NCI-H187 (cell line): ENCODE results near the gene CRYBG1.
"Not testable (repeated sequence)": the region's sequence is repeated elsewhere in the genome, so short reads cannot be mapped to it uniquely, and the experiment has no call there.

Experiments
- DNase-seq, 2 experiments: peaks; one replicate each; lab custom pipeline; 2025; lab: John Stamatoyannopoulos, UW

Gene CRYBG1

DNA sequence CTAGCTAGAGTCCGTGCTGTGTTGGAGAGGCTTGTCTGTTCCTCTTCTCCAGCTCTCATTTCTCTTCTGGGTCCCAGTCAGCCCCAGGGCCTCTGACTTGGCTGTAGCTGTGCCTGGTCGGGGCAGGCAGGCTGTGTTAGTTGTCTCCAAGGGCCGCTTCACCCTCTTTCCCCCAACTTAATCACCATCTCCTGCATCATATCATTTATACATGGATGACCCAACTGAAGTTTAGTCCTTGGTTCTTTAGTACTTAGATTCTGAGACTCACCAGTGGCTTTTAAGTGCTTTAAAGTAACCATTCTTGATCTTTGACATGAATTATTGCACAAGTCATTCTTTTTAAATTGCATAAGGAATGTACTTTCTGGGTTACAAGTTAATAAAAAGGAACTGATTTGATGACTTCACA lies 141.4 kb downstream of the CRYBG1 start:
- no peak for DNase-seq

DNA sequence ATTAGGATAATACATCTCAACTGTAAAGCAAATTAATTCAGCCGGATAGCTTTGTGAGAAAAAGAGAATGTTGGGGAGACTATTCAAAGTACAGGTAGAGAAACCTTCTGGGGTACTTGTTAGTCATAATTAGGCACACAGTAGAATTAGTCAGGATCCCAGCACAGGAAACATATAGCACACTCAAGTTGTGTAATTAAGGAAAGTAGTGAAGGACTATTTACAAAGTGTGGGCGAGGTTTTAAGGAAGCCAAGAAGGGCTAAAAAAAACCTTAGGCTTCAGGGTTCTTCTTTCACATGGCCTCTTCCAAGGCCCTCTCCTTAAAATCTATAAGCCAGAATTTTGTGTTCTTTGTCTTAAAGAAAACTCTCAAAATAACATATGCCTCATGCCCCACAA lies 142.0 kb downstream of the CRYBG1 start:
- no peak for DNase-seq

DNA sequence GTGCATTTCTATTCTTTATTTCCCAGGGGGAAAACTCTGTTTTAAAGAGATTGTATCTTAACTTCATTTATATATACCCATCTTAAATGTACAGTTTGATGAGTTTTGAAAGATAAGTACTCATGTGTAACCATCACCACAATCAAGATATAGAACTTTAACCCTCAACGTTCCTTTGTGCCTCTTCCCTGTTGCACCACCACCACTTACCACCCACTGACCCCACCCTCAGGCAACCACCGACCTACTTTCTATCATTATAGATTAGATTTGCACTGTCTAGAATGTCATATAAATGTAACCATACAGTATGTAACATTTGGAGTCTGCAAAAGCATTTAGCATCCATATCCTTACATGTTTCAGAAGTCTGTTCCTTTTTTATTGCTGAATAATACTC lies 147.8 kb downstream of the CRYBG1 start:
- no peak for DNase-seq

GRCh38 chr6:106508834-106509233 lies 148.3 kb downstream of the CRYBG1 start:
- DNase-seq: no peak

DNA sequence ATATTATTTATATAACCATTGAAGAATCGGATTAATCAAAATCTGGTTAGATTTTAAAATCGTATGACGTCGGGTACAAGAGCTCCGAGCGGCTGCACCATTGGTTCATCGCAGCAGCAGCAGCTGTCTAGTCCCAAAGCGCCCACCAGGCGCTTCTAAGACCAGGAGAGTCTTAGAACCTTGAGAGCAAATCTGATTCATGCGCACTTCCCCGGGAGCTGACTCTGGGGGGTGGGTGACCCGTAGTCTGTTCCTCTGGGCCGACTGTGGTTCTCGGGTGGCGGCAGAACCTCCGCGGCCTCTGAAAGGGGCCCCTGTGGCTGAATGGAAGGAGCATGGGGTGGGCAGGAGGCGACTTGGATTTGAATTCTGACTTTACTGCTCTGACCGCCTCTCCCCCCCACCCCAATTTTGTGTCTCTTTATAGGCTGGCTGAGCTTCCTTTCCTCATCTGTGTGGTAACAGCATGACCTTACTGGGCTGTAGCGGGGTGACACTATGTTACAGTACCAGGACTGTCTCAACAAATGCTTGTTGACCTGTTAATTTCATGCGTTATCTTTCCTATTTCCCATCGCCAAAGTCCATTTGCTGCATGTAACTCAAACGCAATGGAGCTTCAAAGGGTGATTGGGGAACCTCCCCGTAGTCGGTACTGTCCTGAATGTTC lies 149.0 kb downstream of the CRYBG1 start:
- DNase-seq: no peak

DNA sequence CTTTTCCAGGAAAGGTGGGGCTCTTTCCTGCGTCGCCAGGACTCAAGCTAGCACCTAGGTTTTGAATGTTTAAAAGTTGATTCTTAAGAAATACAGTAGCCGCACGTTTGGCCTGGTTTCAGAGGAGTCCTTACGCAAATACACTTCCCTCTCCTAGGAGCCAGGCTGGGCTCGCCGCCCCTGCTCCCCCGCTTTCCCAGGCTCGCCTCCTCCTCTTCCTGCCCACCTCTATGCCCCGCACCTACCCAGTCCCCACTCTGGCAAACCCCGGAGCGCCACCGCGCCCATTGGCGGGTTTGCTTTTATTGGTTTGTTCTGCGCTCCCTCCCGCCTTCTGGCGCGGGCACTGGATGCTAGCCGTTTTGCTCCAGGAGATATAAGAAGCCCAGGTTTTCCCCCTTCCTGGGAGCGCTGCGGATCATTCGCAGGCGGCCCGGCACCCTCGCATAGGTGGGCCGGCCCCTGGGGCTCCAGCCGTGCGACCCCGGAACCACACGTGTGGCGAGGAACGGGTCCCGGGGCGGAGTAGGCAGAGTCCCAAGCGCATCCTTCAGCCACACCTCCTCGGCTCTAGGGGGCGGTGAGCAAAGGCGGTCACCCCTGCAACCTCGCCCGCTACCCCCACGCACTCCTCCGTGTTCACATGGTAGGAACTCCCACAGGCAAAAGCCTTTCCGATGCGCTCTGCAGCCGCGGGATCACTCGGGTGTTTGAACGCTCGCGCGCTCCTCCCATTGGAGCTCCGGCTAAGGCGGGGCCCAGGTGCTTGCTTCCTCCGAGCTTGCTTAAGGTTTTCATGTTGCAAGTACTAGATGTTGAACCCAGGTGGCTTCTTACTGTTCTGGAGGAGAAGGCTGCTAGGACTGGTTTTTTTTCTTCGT lies 149.8 kb downstream of the CRYBG1 start:
- no peak for DNase-seq

- DNase-seq: no peak
Observed at GRCh38 chr6:106511288-106512047, 151.0 kb downstream of the CRYBG1 start.

DNA sequence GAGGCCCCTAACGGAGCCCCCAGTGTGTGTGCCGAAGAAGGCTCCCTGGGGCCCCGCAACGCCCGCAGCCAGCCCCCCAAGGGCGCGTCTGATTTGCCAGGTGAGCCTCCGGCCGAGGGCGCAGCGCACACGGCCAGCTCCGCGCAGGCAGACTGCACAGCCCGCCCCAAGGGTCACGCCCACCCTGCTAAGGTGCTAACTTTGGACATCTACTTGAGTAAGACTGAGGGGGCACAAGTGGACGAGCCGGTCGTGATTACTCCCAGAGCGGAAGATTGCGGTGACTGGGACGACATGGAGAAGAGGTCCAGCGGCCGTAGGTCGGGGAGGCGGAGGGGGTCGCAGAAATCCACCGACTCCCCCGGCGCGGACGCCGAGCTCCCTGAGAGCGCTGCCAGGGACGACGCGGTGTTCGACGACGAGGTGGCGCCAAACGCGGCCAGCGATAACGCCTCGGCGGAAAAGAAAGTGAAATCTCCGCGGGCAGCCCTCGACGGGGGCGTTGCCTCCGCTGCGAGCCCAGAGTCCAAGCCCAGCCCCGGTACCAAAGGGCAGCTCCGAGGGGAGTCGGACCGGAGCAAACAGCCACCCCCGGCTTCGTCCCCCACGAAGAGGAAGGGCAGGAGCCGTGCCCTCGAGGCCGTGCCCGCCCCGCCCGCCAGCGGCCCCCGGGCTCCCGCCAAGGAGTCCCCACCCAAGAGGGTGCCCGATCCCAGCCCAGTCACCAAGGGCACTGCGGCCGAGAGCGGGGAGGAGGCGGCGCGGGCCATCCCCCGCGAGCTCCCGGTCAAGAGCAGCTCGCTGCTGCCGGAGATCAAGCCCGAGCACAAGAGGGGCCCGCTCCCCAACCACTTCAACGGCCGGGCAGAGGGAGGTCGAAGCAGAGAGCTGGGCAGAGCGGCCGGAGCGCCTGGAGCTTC lies 151.8 kb downstream of the CRYBG1 start:
- peak in 1 of 2 experiments; percentile 3 for DNase-seq

DNA sequence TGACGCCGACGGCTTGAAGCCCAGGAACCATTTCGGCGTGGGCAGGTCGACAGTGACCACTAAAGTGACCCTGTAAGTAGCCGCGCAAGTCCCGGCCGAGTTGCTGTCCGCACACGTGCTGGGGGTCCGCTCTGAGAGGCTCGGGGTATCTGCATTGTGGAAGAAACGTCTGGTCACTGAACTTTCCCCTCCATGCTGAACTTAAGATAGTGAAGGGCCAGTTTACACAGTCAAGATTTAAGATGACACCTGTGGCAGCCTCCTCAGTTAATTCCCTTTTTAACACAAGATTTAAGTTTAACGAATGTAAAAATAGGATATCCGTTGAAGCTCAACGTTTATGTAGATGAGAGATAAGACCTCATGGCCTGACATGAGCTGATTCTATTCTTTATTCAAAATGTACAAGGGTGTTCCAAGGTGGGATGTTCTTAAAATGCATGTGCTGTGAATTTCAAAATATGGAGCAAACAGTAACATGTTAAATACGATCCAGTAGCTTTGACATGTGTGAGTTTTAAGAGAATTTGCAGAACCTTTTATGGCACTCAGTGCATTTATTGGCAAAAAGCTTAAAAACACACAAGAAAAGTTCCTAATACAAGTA lies 152.6 kb downstream of the CRYBG1 start:
- no peak for DNase-seq

GRCh38 chr6:106513808-106514582 lies 153.5 kb downstream of the CRYBG1 start:
- DNase-seq: no peak

DNA sequence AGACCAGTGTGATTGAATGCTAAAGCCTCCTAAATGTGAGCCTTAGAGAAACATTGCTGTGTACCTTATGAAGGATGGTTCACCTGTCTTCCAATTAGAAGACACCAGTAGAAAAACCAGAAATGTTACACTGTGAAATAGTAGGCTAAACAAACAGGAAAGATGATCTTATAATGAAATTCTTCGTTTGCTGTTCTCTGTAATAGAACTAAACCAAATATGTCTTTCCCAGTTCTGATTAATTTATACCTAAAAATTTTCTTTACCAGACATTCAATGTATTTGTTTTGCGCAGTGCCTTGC lies 154.0 kb downstream of the CRYBG1 start:
- no peak for DNase-seq

GRCh38 chr6:106515582-106515981 lies 155.1 kb downstream of the CRYBG1 start:
- DNase-seq: not testable (repeated sequence)

- DNase-seq: no peak
Observed at GRCh38 chr6:106516616-106517015, 156.1 kb downstream of the CRYBG1 start.

DNA sequence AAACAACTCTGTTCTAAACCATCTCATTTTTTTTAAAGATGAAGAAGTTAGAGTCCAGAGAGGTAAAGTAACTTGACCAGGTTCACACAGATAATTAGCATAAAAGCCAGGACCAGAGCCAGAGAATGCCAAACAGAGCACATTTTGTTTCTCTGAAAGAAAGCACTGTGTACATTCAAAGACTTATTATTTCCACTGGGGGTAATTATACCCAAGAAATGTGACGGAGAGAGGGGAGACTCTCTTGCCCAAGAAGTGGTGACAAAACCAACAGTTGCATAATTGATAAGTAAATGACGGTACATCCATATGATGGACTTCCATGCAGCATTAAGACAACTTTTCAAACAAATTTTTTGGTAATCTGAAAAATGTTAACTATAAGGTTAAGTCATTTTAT lies 157.2 kb downstream of the CRYBG1 start:
- DNase-seq: no peak

DNA sequence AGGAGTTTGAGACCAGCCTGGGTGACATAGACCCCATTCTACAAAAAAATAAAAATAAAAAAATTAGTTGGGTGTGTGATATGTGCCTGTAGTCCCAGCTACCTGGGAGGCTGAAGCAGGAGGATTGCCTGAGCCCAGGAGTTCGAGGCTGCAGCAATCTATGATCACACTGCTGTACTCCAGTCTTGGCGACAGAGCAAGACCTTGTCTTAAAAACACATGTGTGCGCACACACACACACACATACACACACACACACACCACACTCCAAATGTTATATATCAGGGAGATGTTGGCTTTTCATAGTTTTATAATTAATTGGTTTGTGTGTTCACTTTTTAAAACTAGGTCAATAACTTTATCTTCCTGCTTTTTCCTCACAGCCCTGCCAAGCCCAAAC lies 158.2 kb downstream of the CRYBG1 start:
- DNase-seq: no peak

DNA sequence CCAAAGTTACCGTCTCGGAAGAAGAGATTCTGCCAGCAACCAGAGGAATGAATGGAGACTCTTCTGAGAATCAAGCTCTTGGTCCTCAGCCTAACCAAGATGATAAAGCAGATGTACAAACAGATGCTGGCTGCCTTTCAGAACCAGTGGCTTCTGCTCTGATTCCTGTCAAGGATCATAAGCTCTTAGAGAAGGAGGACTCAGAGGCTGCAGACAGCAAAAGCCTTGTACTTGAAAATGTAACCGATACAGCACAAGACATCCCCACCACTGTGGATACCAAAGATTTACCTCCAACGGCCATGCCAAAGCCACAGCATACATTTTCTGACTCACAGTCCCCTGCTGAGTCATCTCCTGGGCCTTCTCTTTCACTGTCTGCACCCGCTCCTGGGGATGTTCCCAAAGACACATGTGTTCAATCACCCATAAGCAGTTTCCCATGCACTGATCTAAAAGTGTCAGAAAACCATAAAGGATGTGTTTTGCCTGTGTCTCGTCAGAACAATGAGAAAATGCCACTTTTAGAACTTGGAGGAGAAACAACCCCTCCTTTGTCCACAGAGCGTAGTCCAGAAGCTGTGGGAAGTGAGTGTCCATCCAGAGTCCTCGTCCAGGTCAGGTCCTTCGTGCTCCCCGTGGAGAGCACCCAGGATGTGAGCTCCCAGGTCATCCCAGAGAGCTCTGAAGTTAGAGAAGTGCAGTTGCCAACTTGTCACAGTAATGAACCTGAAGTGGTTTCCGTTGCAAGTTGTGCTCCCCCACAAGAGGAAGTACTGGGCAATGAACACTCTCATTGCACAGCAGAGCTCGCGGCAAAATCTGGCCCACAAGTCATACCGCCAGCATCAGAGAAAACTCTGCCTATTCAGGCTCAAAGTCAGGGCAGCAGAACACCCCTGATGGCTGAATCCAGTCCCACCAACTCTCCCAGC lies 159.2 kb downstream of the CRYBG1 start:
- no peak for DNase-seq

DNA sequence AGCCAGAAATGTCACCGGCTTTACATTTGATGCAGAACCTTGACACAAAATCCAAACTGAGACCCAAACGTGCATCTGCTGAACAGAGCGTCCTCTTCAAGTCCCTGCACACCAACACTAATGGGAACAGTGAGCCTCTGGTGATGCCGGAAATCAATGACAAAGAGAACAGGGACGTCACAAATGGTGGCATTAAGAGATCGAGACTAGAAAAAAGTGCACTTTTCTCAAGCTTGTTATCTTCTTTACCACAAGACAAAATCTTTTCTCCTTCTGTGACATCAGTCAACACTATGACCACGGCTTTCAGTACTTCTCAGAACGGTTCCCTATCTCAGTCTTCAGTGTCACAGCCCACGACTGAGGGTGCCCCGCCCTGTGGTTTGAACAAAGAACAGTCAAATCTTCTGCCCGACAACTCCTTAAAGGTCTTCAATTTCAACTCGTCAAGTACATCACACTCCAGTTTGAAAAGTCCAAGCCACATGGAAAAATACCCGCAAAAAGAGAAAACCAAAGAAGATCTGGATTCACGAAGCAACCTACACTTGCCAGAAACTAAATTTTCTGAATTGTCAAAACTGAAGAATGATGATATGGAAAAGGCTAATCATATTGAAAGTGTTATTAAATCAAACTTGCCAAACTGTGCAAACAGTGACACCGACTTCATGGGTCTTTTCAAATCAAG lies 160.3 kb downstream of the CRYBG1 start:
- DNase-seq: no peak

GRCh38 chr6:106522562-106523250 lies 162.2 kb downstream of the CRYBG1 start:
- DNase-seq: no peak
